Astrocyte of the cerebellum (primary cell): ENCODE results near the gene TM4SF18.

Experiments
- DNase-seq: peaks from one replicate; pipeline ENCODE4 v3.0.0-alpha.2; 2011; ENCODE audit warnings: low read depth
- H3K4me3 ChIP-seq: 2 replicates; pipeline ENCODE4 v1.5.1; 2011; ENCODE audit warnings: mild to moderate bottlenecking, low read depth, low read length, moderate library complexity
- in situ Hi-C: cut with HindIII; loops from 2 replicates; pipeline ENCODE4 v1.10.0; 2017; ENCODE audit warnings: low sequenced_read_pairs
- TF ChIP-seq, protein P1 (sequence below): IDR thresholded peaks from 2 replicates; pipeline ENCODE4 v1.5.1; 2012; ENCODE audit warnings: low read length, low read depth, moderate library complexity, mild to moderate bottlenecking; ENCODE audit errors: missing control alignments

Gene TM4SF18

DNA sequence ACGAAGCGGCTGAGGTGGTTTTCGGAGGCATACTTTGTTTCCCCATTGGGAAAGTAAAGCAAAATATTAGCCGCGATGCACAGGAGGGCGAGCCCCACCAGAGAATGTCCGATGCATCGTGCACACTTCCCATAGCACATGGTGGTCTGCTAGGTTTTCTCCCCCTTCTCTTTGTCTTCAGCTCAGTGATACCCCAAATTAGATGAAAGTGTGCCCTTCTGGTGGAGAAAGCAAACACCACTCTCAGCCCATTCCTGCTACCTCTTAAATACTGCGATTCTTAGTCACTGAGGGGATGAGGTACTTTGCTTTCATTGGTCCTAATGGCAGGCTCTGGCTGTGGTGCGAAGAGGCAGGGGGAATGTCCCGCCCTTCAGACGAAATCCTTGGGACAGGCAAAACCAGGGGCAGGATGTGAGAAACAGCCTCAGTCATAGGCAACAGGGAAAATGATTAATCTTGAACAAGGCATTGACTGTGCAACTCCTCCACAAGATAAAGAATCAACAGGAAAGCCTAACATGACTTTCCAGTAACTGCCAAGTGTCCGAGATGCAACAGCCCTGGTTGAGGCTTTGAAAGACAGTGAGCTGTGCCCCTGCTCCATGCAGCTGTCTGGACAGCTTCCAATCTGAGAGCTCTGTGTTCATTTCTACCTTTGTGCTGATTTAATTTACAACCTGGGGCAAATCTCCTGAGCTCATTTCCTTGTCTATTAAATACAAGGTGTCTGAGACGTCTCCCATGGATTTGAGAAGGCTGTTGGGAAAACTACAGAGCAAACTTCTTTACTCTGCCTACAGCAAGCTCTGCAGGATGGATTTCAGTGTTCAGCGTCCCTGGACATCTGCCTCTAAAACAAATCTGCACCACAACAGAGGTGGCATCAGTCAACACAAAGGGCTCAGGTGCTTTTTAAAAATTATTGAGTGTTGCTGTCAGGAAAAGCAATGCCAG is 44.2 kb upstream of the TM4SF18 start, which contains the start of gene TM4SF1:
TSS of gene TM4SF1 (minus strand) at position 242 of the 957 bp plus-strand sequence. CDS start at position 140, 102 bp downstream.
- DNase-seq = peak; percentile 78
- in situ Hi-C loops = no loop called here
- TF ChIP-seq, protein P1, sequence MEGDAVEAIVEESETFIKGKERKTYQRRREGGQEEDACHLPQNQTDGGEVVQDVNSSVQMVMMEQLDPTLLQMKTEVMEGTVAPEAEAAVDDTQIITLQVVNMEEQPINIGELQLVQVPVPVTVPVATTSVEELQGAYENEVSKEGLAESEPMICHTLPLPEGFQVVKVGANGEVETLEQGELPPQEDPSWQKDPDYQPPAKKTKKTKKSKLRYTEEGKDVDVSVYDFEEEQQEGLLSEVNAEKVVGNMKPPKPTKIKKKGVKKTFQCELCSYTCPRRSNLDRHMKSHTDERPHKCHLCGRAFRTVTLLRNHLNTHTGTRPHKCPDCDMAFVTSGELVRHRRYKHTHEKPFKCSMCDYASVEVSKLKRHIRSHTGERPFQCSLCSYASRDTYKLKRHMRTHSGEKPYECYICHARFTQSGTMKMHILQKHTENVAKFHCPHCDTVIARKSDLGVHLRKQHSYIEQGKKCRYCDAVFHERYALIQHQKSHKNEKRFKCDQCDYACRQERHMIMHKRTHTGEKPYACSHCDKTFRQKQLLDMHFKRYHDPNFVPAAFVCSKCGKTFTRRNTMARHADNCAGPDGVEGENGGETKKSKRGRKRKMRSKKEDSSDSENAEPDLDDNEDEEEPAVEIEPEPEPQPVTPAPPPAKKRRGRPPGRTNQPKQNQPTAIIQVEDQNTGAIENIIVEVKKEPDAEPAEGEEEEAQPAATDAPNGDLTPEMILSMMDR = no peak
- peak within 1 kb of the TSS; percentile 46 for H3K4me3 ChIP-seq

DNA sequence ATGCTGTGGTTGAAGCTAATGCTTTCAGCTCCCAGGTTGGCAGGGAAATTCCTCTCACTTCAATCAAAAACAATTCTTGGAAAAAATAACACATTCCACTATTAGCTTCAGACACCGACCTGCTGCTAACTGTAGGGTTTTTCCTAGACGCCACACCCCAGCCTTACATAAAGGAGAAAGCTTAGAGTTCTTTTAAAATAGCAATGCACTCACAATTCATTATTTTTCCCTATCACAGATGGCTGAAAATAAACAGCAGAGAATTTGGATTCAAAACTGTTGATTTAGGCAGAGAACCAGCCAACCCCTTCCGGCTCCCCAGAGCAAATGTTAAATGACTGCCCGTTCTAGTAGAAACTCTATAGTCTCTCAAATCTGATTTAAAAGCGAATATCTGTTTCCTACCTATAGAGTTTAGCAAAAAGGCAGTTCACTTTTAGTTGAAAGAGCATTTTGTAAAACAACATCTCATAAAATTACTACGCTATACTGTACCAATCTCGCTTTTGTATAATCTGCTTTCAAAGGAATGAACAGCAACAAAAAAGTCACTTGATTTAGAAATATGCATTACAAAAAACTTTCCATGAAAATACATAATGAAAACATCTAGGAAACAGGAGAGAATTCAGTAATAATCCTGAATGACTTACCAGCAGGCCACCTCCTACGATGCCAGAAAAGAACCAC is 43.4 kb upstream of the TM4SF18 start:
- no peak for DNase-seq
- TF ChIP-seq, protein P1 = no peak
- H3K4me3 ChIP-seq = peak overlapping the region; percentile 46
- in situ Hi-C loops = no loop called here

DNA sequence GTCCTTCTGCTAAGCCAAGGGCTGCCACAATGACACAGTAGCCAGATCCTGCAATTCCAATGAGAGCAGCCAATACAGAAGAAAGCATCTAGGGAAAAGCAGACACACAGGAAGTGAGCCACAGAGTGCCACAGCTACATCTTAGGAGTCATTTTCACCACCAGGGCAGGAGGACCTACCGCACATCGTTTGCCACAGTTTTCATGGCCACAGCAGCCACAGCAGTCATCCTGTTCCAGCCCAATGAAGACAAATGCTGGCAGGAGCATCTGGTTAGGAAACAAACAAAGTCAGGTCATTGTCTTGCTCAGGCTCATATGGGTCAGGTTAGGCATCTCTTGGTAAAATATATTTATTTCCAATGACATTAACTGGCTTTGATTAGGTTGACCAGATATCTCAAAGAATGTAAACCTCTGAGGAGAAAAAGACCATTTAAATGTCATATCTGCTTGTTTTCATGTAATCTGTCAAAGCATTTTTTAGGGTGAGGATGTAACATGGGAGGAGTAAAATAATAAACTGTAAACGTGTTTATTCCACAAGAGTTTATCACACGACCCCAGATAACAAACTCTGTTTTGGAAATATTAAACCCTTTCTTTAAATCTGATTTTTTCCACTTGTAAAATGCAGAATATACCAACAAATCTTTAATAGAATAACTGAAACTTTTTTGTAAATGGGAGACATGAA is 42.2 kb upstream of the TM4SF18 start:
- in situ Hi-C loops = no loop called here
- no peak for DNase-seq
- peak overlapping the region; percentile 46 for H3K4me3 ChIP-seq
- TF ChIP-seq, protein P1 = no peak

DNA sequence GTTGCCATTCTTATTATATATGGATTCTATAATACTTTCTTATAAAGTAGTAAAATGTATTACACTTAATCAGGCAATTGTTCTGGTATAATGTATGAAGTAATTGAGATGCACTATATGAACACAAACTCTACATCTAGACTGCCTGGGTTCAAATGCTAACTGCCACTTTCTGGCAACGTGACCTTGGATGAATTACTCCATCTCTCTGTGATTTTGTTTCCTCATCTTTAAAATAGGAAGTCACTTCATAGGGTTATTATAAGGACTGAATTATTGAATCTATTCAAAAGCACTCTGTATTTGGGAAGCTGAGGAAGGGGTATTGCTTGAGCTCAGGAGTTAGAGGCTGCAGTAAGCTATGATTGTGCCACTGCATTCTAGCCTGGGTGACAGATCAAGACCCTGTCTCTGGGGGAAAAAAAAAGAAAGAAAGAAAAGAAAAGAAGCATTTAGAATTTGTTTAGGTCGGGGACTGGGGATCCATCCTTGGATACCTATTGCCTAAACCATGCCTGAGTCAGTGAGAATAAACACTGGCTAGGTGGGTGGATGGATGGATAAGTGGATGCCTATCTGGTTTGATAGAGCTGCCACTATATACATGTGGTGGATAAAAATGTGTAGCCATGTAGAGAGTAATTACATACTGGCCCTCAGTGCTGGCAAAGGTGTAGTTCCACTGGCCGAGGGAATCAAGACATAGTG is 41.5 kb upstream of the TM4SF18 start:
- no peak for DNase-seq
- TF ChIP-seq, protein P1 = no peak

DNA sequence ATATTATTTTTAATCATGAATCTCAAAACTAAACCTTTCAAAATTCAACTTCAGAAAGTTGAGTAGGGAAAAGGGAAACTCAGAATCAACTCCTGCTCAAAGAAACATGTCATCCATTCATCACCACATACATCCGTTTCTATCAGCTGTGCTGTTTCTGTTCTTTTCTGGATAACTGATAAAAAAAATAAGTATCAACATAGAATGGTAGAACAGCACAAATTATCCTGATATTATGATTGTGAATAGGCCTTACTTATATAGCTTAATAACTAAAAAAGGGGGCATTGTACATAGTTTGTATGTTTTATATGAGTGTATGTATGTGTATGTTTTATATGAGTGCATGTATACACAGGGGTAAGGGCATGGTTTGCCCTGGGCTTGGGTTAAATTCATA is 41.0 kb upstream of the TM4SF18 start:
- in situ Hi-C loops = no loop called here
- no peak overlapping the region for H3K4me3 ChIP-seq

More for the DNA sequence above, 41.5 kb upstream of the TM4SF18 start:
- in situ Hi-C loops = no loop called here
- H3K4me3 ChIP-seq = peak overlapping the region; percentile 46

More for the DNA sequence above, 41.0 kb upstream of the TM4SF18 start:
- TF ChIP-seq, protein P1 = no peak
- DNase-seq = no peak
